HG02884 (cell line): ENCODE data around the gene ASB12.
"Not testable (repeated sequence)": the region's sequence is repeated elsewhere in the genome, so short reads cannot be mapped to it uniquely, and the experiment has no call there.

Experiments used
- ATAC-seq: cut with Tn5 transposase; IDR thresholded peaks from one replicate; pipeline ENCODE4 v1.9.1; 2021; ENCODE audit warnings: mild to moderate bottlenecking, moderate library complexity; ENCODE audit not compliant: unreplicated experiment

The ASB12 gene, protein sequence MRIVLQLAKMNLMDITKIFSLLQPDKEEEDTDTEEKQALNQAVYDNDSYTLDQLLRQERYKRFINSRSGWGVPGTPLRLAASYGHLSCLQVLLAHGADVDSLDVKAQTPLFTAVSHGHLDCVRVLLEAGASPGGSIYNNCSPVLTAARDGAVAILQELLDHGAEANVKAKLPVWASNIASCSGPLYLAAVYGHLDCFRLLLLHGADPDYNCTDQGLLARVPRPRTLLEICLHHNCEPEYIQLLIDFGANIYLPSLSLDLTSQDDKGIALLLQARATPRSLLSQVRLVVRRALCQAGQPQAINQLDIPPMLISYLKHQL

DNA sequence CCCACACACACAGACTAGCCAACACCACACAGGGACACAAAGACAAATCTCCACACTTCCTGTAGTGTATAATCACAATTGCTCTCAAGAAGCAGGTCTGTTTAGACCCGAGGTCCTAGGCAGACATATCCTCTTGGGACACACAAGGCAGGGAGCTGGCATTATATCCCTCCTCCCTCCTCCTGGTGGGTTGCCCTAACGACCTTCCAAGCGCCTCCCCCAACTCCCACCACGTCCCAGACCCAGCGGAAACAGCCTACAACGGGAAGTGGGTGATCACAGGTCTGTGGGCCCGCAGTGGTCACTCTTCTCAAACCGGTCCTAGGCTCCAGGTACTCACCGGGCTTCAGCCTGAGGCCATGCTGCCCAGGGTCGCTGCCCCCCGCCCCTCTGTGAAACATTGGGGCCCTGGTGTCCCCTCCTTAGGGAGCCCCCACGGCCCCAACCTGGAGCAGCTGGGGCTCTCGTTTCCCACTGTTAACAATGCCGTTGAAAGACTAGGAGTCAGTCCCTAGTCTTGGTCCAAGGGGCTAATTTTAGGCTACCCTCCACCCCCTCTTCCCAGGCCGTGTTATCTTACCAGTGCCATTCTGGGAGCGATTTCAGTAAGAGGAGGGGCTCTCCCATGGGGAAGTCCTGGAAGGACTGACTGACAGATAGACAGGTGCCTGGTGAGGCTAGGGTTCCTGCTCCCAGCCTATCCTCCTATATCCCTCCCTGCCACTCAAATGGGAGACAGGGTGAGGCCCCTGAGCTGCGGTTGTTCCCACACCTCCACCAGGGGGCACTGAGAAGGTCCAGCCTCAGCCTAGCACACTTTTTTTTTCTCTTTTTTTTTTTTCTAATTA, at the start of gene ASB12:
ASB12 (minus strand) TSS at position 485 of the 848 bp plus-strand sequence. CDS start 4,957 bp downstream, outside the sequence.
- no peak for ATAC-seq

DNA sequence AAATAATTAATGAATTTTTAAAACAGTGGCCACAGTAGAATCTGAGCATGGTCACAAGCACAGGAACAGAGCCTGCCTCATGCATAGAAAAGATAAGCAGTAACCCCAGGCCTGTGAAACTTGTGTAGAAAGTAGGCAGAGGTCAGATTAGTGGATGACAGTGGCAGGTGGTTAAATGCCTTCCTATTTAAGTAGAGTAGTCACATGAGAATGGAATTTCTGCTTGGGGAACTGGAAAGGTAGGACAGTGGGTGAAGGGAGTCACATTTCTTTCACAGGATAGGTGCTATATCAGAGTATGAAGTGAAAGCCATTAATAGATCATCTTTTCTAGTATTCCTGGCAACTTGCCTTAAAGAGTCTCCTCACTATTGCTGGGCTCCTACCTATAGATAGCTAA, 34.9 kb upstream of the ASB12 start:
- ATAC-seq, result no peak

DNA sequence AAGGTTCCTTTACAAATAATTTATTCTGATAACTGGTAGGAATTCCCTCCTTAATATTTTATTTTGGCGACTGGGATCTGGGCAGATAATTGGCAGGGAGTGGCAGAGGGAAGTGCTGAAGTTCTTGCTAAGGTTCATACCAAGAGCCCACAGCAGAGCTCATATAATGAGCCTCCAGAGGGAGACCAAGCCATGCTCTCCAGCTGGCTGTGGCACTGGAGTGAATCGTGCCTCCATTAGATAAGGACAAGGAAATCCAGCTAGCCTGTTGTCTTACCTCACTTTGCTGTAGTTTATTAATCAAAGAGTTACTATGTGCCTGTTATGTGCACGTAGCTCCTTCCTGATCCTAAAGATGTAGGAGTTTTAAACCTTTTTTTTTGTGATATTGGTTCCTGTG, 1.3 kb downstream of the ASB12 start:
- ATAC-seq, result no peak

DNA sequence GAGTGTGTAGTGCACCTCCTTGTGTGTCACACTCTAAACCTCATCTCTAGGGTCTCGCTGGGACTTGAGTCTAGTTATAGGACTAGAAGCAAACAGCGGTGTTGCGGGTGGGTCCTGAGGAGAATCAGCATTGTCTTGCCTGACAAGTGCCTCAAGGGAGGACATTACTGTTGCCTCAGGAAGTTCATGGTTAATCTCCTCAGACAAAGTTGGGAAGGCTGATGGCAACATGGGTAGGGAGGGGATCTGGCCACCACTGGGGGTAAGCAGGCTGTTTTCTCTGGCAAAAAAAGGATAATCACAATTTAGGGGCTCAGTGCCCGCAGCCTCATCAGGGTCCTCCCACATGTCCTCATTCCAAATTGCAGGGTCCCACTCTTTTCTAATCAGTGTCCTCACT, 12.4 kb downstream of the ASB12 start:
- no peak for ATAC-seq

DNA sequence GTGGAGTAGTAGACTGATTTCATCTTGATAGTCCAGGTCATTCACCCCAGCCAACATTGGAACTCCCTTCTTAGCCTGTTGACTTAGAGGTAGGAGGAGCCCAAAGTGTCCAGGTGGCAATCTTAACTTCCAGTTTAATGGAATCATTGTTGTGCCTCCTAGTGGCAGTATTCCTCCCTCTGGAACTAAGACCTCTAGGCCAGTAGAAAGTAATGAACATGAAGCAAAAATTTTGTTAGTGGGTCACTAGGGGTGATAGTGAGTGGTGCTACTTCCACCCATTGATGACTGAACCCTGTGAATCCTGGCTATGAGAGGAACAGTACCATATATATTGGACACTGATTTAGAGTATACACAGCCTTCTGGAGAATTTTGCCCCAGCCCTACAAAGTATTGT, 16.4 kb downstream of the ASB12 start:
- ATAC-seq, result not testable (repeated sequence)

DNA sequence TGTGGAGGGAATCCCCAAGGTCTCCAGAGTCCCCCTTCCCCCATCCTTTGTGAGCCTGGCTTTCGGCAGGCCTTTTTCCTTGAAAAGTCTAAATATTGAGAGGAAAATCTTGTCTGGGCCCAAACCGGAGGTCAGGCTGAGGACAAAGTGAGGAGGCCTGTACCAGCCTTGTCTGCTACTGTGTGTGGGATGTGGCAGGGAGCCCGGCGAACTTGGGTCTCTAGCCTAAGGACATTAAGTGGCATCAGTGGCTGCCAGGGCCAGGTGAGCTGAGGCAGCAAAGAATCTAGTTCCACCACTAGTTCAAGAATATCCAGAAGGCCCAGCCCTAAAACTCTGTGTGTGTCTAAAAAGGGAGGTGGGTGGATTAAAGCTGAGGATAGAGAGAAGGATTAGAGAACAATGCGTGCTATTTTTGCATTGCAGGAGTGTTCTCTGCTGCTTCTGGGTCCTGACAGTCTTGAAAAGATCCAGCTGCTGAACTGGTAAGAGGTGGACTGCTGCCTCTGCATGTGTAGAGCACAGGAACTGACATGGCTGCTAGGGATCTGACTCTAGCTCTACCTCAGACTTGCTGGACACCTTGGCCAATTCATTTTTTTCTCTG, 23.7 kb downstream of the ASB12 start:
- ATAC-seq, result no peak

DNA sequence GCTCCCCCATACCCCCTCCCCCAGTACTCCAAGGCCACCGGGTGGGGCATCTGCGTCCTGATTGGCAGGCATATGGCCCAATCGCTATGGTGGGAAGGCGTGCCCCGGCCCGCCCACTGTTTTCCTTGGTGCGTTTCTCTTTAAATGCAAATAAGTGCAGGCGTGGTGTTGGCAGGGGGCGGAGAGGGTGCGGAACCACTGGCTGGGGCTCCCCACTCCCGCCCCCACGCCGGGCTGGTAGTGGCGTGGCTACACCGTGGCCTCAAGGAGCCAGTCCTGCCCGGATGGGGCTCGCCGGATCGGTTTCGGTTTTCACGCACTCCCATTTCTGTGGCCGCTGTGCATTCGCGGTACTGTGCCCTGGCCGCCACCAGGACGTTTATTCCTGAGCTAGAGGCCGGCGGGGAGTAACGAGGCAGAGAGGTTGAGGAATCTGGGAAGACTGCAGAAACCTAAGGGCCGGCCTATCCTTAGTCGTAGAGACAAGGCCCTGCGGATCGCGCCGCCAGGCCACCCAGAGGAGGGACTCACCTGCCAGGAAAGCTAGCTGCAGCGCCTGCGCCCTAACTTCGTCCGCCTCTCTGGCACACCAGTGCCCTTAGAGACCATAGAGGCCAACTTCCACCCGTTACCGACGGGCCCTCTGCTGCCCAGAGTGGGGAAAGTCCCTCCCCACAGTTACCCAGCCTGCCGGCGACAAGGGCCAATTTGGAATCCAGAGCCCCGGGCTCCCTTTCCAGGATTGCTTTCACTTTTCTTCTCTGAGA, 24.5 kb downstream of the ASB12 start:
- ATAC-seq, result peak; percentile 84

DNA sequence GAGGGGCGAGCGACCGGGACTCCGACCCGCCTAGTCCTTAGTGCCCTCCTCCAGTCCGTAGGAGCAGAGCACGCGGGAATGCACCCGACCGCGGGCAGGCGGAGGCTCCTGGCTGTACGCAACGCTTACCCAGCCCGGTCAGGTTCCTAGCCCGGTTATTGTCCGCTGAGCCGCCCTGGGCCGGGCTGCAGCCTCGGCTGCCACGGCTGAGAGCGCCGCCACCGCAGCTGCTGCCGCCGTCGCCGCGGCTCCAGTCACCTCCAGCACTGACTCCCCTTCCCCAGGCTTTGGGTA, 25.0 kb downstream of the ASB12 start, which contains the start of gene AMER1:
AMER1 (minus strand) TSS at position 268 of the 294 bp plus-strand sequence. CDS start 12,422 bp downstream, outside the sequence.
- ATAC-seq, result peak; percentile 35

DNA sequence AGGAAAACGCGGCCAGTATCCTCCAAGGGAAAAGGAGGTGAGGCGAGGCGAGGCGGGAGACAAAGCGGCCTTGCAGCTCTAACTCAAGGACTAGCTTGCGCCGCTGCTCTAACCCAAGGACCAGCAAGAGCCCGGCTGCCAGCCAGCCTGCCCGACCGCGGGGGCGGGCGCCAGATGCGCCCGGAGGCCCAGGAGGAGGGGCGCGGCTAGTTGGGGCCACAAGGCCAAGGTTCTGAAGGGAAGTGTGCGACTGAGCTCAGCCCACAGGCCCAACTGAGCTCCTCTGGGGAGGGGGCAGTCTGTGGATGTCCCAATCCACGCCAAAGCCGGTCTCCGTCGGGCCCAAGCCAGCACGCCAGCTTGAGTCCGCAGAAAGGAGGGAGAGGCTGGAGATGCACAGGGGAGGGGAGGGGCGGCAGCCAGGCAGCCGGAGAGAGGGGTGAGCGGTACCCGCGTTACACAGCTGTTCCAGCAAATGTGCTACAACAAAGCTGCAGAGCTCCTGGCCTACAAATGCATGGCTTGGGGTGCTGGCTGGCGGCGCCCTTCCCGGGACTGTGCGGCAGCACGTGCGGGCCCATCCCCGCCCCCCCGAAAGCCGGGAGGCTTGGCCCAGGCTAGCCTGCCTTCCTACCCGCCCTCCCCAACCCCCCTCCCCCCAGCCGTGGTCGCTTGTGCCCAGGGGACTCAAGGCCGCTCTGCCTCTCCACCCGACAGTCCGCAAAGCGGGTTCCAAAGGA, 25.5 kb downstream of the ASB12 start:
- ATAC-seq, result peak; percentile 8

DNA sequence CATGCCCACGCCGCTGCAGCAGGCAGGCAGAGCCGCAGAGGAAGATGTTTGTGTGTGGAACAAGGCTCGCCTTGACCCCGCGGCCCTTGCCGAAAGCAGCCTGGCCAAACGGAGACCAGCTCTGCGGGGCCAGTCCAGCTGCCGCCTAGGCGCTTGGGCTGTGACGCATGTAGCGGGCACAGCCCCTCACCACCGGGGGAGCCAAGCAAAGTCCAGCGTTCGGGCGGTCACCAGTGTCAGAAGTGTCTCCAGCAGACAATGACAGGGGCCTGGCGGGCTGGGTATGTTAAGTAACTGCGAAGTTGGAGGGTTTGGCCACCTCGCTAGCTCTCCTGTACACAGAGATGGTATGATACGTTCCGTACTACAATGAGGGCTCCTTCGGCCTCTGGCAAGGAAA, 26.2 kb downstream of the ASB12 start:
- no peak for ATAC-seq

DNA sequence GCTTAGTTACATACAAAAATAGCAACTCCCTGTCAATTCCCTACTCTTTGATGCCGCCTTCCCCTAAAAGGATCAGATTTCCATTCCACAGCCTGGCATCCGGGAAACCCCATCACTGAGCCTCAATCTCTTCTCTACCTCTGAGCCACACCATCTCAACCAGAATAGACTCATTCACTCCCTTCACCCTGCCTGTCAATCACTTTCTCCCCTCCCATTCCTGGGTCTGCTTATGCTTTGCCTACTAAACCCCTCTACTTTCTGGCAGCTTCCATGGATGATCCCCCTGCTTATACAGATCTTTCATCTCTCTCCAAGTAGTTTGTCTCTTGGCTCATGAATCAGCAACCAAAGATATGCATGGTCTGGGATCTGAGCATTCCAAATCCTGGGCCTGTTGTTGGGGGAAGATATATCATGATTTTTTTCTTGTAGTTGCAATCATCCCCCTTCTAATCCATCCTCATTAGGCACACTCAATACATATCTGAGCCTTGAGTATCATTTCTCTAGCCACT, 27.5 kb downstream of the ASB12 start:
- ATAC-seq, result no peak

DNA sequence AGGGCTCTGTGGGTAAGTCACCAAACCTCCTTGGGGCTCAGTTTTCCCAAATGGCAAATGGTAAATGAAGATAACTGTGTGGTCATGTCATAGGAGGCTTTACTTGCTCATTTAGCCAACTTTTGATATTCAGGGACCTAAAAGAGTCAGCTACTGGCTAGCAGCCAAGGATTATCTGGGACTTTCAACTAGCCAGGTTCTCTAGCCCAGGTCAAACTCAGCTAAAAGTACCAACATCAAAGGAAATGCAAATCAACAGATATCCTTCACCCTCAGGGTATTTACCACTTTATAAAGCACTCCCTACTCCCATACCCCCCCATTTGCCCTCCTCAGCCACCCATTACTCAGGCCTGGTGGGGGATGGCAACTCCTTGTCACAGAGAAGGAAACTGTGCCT, 32.4 kb downstream of the ASB12 start:
- ATAC-seq, result no peak

DNA sequence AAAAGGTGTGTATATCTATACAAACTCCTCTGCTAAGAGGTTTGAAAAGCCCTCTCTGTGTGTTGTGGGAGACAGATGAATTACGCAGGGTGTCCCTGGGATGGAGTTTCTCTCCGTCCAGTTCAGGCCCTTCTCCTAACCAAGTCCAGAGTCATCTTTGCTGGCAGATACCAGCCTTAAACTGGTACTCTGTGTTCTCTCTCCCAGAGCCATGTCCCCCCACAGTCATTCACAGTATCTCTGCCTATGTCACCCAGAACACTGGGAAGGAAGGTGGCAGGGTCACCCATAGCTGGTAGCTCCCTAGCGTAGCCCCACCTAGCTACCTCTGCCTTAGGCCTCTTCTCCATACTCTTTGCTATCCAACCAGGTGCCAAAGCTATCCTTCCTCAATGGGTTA, 33.8 kb downstream of the ASB12 start:
- no peak for ATAC-seq

DNA sequence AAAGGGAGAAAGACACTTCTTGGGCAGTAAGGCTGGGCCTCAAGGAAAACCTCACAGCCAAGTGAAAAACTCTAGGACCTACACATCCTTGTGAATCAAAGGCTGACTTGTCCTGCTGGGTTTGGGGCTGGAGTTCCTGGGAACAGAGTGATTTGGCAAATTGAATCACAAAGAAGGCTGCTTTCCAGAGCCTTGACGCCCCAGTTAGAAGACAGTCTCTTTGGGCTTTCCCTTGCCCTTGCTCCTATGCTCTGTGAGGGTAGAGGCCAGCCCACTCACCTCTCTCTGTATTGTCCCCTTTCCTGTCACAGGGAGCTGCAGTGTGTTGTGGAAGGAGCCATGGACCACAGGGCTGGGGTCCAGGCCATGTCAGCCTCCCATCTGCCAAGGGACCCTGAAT, 34.5 kb downstream of the ASB12 start:
- ATAC-seq, result no peak

DNA sequence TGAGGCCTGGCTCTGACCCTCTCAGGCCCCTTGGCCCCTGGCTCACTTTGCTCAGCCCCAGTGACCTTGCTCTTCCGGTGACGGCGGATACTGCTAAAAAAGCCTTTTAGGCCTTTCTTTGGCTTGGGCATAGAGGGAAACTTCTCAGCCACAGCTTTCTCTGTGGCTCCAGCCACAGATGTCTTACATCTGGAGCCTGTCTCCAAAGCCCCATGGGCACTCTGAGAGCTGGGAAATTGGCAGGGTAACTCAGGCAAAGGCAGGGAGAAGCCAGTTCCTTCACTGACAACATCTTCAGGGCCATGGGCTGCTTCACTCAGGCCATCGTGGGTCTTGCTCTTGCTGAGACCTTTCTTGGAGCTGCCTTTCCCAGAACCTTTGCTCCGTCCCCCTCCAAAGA, 37.7 kb downstream of the ASB12 start:
- ATAC-seq, result no peak

DNA sequence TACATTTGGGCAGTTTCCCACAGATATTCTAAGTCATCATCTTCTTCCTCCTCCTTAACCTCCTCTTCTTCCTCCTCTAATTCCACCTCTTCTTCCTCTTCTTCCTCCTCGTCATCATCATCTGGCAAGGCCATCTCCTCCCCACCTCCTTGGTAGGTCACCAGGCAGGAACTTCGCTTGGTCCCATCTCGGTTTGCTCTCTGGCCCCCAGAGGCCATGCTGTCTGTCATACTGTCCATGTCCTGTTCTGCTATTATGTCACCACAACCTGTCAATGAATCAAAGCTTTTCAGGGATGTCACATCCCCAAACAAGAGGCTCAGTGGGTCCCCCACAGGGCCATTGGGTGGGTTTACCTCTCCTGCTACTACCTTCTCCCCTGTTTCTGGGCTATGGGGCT, 38.4 kb downstream of the ASB12 start:
- no peak for ATAC-seq

DNA sequence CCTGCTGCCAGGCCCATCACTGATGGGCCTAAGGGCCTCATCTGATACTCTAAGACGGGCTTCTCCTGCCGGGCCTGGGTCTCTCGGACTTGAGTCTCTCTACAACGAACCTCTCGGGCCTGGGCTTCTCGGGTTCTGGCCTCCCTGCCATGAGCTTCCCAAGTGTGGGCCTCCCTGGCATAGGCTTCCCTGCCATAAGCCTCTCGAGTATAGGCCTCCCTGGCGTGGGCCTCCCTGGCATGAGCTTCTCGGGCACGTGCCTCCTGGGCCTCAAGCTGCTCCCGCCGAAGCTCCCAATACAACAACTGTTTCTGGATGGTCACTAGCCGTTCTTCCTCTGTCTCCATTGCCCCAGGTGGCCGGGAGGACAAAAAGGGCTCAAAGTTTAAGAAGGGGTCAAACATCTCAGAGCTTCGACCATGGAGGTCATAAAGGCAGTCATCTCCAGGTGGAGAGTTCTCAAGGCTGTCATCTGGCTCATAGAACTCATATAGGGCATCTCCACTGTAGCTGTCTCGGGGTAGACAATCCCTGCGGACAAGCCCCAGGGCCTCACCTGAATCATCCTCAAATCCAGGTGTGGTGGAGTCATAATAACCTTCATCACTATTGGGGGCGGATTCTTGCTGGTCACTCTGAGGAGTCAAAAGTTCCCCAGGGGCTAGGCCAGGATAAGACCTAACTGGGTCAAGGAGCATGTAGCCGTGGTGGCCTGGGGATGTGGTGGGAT, 39.0 kb downstream of the ASB12 start:
- no peak for ATAC-seq

DNA sequence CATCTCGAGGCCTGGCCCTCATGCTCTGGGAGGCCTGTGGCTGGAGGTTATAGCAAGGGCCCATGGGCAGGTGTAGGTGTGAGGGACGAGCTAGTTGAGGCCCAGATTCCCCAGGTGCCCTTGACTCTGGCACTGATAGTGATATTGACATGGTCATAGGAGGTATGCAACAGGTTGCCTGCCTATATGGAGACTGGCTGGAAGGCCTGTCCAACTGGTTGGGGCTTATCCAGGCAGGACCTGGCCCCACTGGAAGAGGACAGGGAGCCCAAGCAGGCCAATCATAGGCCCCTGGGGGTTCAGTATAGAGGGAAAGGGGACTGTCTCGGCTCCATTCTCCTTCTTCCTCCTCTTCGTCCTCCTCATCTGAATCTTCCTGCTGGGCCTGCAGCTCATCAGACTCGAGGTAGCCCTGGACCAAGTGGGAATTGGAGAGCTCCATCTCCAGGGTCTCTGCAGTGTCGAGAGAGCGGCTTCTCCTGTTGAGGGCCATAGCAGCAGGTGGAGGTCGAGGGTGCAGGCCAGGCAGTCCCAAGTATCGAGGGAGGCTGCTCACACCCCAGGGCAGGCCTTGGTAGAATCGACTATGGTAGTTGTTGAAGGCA, 40.2 kb downstream of the ASB12 start:
- no peak for ATAC-seq

DNA sequence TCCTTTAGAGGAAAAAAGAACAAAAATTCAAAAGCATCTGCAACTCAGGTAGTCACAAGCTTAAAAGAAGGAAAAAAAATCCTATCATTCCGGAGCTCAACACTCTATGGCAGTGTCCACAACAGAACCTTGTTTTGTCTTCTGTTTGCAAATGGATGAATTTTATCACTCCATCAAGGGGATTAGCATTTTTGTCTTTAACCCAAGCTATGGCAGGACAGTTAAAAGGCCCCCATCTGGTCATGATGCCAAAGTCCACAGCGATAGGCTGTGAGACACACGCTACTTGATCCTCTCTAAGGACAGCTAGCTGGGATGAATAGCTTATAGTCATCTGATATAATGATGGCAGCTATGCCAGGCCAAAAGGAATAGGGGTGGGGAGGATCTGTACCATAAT, 41.5 kb downstream of the ASB12 start:
- no peak for ATAC-seq
